Neuron (in vitro differentiated cells): Measurements from ENCODE around the gene PHF13.
"Not testable (repeated sequence)": the region's sequence is repeated elsewhere in the genome, so short reads cannot be mapped to it uniquely, and the experiment has no call there.

ENCODE experiments used
- H2AFZ ChIP-seq: one replicate; pipeline ENCODE4 v1.6.1; 2013; ENCODE audit warnings: low read depth, mild to moderate bottlenecking, inconsistent platforms, low read length, moderate library complexity
- H3K27me3 ChIP-seq: one replicate; pipeline ENCODE4 v1.6.1; 2013; ENCODE audit warnings: low read length; ENCODE audit not compliant: insufficient read depth
- H3K36me3 ChIP-seq: one replicate; pipeline ENCODE4 v1.6.1; 2013; ENCODE audit warnings: low read length; ENCODE audit not compliant: insufficient read depth
- H3K4me1 ChIP-seq: one replicate; pipeline ENCODE4 v1.6.1; 2013; ENCODE audit warnings: low read length; ENCODE audit not compliant: insufficient read depth
- H3K4me3 ChIP-seq: 2 replicates; pipeline ENCODE4 v1.5.1; 2013; ENCODE audit warnings: mild to moderate bottlenecking, low read length, moderate library complexity
- H3K9me3 ChIP-seq: one replicate; pipeline ENCODE4 v1.6.1; 2013; ENCODE audit warnings: low read length

PHF13 gene

DNA sequence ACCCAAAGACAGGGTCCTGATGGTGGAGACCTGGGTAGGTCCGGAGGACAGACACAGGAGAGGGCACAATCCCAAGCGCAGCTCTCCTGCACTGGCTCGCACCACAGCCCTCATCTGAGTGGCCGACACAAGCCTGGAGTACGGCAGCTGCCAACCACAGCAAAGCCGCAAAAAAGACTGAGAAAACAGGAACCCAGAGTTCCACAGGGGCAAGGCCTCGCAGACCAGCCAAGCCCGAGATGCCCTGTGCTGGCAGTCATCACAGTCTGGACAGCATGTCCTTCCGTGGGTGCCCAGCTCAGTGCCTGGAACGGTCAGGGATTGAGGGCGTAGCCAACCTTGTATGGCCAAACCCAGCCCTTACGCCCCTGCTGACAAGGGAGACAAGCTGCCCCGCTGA is 22.3 kb upstream of the PHF13 start:
- Histone ChIP-seq H3K4me1 (no peaks in the 10 kb centered on the region), H3K27me3 (no peaks in the 10 kb centered on the region), H3K9me3 (no peaks in the 10 kb centered on the region), H3K4me3 (no peak overlapping the region), H2AFZ (no peak overlapping the region), H3K36me3 (peaks cover 52% of the 10 kb centered on the region)

DNA sequence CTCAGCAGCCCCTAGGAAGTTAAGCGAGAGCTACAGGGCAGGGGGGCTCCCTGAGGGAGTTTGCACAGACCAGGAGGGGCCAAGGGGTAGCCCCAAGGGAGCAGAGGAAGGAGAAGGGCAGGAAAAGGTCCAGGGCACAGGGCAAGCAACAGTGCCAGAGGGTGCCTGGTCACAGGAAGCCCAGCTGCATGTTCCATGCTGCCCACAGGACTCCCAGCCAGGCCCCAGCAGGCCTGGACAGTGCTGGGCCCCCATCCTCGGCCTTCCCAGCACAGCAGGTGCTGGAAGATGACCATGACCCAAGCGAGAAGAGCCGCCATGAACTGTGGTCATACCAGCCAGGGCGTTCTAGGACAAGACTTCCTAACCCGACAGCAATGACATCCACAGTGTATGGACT is 21.9 kb upstream of the PHF13 start:
- no peaks in the 10 kb centered on the region for H3K9me3 ChIP-seq
- H3K27me3 ChIP-seq, result no peaks in the 10 kb centered on the region
- H3K4me3 ChIP-seq, result no peak overlapping the region
- H3K4me1 ChIP-seq, result no peaks in the 10 kb centered on the region
- H3K36me3 ChIP-seq, result peaks cover 53% of the 10 kb centered on the region
- H2AFZ ChIP-seq, result no peak overlapping the region

DNA sequence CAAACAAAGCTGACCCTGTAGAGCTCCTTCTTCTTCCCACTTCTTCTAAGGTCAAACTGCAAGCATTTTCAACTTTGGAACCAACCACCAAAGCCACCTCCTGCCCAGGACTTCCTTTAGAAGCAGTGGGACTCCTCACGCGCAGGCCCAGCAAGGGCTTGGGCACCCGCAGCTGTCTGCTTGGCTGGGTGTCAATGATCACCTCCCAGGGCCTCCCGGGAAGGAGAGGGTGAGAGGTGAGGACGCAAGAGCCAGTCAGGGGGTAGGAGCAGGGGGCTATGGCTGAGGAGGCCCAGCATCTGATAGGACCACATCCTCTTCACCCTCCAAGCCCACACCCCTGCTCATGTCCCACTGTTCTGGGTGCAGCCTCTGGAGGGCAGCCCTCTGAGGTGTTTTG is 21.1 kb upstream of the PHF13 start:
- Histone ChIP-seq H3K27me3 (no peaks in the 10 kb centered on the region), H3K36me3 (peaks cover 61% of the 10 kb centered on the region)

DNA sequence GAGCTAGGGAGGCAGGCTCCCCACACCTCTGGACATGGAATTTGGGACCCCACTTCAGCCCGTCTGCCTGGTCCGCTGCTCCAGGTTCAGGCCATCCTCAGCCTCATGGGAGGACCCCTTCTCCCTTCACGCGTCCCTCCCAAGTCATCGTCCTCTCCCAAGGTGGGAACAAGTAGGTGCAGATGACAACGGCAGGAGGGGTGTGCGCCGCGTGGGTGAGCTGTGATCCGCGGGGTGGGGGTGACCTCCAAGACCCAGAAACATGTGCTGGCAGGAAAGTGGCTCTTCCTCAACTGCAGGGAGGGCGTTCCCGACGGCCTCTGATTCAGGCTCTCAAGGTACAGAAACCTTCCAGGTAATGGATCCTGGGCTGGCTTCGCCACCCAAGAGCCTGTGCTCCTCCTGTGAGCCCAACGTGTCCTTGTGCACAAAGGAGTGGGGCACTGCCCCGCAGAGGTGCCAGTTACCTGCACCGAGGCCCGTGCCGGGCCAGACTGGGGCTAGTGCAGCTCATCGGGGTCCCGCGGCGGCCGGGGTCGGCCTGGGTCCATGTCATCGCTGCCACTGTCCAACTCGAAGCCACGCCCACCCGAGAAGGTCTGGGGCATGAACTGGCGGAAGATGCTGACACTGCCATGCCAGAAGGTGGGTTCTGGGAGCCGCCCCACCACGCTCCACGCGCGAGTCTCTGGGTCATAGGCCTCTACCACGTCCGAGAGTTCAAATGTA is 20.5 kb upstream of the PHF13 start:
- H2AFZ ChIP-seq, result no peak overlapping the region
- no peaks in the 10 kb centered on the region for H3K27me3 ChIP-seq
- no peak overlapping the region for H3K4me3 ChIP-seq
- H3K4me1 ChIP-seq, result no peaks in the 10 kb centered on the region
- H3K36me3 ChIP-seq, result peaks cover 64% of the 10 kb centered on the region
- no peaks in the 10 kb centered on the region for H3K9me3 ChIP-seq

More for the DNA sequence above, 21.1 kb upstream of the PHF13 start:
- Histone ChIP-seq H3K4me1 (no peaks in the 10 kb centered on the region), H3K4me3 (no peak overlapping the region), H2AFZ (no peak overlapping the region), H3K9me3 (no peaks in the 10 kb centered on the region)

DNA sequence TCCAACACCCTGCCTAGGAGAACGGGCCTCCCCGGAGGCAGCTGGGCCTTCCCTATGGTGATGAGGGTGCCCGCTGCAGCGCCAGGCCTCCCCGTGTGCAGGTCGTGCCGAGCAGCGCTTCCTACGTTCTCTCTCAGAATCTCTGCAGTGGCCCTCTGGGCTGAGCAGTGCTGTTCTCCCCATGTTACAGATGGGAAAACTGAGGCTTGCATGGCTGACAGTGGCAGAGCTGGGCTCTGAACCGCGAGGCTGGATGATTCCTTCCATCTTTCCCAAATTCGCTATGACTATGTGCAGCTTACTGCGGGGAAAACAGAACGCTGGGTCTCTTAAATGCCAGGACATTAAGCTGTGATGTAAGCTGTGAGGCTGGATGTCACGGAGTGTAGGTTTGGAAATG is 19.7 kb upstream of the PHF13 start:
- peaks cover 57% of the 10 kb centered on the region for H3K36me3 ChIP-seq
- H3K27me3 ChIP-seq, result no peaks in the 10 kb centered on the region
- H3K9me3 ChIP-seq, result no peaks in the 10 kb centered on the region
- H2AFZ ChIP-seq, result no peak overlapping the region
- H3K4me1 ChIP-seq, result no peaks in the 10 kb centered on the region
- no peak overlapping the region for H3K4me3 ChIP-seq

DNA sequence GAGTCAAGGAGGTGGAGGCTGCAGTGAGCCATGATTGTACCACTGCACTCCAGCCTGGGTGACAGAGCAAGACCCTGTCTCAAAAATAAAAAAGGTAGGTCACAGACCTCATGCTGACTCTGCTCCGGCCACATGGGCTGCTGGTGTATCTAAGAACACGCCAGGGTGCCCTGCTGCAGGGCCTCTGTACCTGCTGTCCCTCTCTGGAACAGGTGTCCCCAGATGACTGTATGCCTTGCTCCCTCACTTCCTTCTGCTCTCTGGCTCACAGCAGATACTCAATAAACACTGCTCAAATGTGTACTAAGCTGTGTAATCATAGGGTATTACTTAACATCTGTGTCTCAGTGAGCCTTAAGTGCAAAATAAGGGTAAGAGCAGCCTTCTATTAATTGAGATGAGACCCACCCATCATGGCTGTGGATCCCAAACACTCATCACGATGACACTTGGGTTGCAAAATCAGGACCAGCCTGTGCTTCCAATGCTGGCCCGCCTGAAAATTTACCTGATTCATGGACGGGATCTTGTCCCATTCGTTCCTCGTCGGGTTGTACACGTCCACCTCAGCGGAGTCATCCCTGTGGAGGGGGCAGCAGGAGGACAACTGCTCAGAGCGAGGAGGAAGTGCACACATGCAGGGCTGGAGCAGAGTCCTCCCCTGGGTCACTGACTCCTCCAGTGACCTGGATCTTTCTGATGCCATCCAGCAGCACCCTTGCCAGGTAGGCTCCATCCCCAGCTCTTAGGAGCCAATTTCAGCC is 18.4 kb upstream of the PHF13 start:
- Histone ChIP-seq H3K4me1 (peaks cover 4% of the 10 kb centered on the region), H3K27me3 (no peaks in the 10 kb centered on the region), H3K36me3 (peaks cover 50% of the 10 kb centered on the region), H3K9me3 (no peaks in the 10 kb centered on the region), H3K4me3 (no peak overlapping the region), H2AFZ (no peak overlapping the region)

DNA sequence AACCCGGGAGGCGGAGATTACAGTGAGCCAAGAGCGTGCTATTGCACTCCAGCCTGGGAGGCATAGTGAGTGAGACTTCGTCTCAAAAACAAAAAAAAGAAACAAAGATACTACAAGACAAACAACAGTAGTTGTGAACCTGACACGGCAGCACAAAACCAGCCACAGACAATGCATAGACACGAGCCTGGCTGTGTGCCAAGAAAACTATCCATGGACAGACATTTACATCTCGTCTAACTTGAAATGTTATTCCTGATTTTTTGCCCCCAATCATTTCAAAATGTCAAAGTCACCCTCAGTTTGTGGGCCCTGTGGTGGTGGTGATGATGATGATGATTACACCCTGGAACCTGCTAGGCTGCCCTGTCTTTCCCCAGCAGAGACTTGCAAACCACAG is 17.2 kb upstream of the PHF13 start:
- Histone ChIP-seq H3K27me3 (no peaks in the 10 kb centered on the region), H3K4me1 (peaks cover 16% of the 10 kb centered on the region), H3K4me3 (no peak overlapping the region), H2AFZ (no peak overlapping the region), H3K36me3 (peaks cover 50% of the 10 kb centered on the region), H3K9me3 (no peaks in the 10 kb centered on the region)

DNA sequence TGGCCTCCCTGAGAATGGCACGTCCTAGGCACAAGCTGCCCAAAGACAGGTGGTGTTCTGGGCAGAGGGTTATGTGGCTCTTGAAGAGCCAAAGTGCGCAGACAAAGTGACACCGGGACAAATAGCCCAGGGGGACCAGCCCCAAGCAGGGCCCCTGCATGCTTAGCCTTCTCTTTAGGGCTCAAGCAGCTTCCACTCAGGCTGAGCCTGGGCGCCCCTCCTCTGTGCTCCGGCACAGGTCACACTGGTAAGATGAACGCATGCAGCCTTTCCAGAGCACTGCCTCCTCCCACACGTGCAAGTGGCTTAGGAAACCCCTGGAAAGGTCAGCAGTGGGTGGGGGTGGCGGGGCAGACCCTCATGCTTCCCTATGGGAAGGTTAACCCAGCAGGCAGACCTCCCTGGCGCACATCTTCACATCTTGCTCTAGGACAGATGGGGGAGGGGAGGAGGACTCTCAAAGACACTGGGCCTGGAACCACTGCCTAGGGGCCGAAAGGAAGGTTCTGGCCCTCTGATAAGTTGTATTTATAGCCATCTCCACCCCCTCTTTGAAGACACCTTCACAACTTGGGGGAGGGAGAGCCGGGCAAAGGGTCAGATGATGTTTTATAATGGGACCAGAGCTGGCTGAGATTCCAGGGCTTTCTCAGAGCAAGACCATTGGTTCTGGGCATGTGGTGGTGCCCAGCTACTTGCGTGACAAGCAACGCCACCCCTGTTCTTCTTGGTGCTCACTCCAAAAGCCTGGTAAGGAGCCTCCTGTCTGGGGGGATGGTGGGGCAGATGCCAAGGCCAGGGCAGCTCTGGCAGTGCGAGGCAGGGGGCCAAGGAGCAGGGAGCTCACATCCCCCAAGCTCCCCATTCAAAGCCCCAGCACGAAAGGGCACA is 16.4 kb upstream of the PHF13 start:
- peaks cover 50% of the 10 kb centered on the region for H3K36me3 ChIP-seq
- H3K27me3 ChIP-seq, result no peaks in the 10 kb centered on the region
- H3K4me1 ChIP-seq, result peaks cover 23% of the 10 kb centered on the region
- no peak overlapping the region for H2AFZ ChIP-seq
- no peaks in the 10 kb centered on the region for H3K9me3 ChIP-seq
- H3K4me3 ChIP-seq, result no peak overlapping the region

DNA sequence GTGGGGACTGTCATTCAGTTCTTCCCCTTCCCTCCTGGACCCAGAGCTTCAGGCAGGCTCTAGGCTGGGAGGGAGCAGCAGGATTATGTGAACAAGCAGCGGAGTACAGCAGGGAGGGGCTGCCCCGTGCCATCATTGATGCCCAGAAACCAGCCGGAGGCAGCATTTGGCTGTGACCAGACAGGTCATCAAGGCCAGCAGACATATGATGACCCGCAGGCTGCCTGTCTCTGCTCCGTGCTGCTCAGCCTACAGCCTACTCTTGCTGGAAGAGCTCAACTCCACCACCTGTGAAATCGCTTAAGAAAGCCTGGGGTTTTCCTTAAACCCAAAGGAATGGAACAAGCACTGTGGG is 15.8 kb upstream of the PHF13 start:
- Histone ChIP-seq H3K27me3 (no peaks in the 10 kb centered on the region), H3K9me3 (no peaks in the 10 kb centered on the region), H3K4me1 (peaks cover 23% of the 10 kb centered on the region), H3K4me3 (no peak overlapping the region), H3K36me3 (peaks cover 45% of the 10 kb centered on the region), H2AFZ (no peak overlapping the region)

DNA sequence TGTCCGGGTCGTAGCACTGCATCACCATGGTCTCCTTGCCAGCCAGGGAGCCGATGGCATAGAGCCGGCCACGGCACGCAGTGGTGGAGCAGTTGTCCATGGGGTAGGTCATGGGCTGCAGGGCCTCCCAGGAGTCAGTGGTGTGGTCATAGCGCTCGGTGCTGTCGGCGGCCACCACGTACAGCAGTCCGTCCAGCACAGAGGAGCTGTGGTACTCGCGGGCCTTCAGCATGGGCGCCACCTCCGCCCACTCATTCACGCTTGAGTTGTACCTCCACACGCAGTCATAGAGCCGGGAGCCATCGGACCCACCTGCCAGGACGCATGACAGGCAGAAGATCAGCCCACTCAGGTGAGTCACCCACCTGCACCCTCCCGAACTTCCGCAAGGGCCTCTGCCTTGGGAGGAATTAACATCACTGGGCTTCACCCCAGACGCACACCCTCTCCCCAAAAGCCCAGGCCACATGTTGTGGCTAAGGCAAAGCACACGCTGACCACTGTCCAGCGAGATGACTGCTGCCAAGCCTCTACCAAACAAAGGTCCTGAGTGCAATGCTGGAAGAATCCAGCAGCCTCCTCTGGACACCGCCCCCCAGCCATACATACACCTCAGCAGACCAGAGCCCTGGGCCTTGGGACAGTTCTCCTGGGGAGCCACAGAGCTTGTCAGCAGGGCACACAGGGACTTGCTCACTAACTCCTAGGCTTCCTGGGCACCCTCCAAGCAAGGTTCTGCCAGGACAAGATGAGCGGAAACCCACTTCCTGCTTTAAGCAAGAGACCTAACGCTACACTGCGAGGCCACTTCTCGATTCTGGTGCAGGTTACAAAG is 14.2 kb upstream of the PHF13 start:
- Histone ChIP-seq H3K4me1 (peaks cover 32% of the 10 kb centered on the region), H3K36me3 (peaks cover 31% of the 10 kb centered on the region), H2AFZ (no peak overlapping the region), H3K27me3 (no peaks in the 10 kb centered on the region), H3K4me3 (no peak overlapping the region), H3K9me3 (no peaks in the 10 kb centered on the region)

DNA sequence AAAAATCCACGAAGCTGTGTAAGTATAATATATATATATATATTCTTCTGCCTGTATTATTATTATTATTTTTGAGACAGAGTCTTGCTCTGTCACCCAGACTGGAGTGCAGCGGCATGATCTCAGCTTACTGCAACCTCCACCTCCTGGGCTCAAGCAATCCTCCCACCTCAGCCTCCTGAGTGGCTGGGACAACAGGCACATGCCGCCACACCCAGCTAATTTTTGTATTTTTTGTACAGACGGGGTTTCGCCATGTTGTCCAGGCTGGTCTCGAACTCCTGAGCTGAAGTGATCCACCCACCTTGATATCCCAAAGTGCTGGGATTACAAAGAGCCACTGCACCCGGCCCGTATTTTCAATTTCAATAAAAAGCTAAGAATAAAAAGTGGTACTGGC is 13.5 kb upstream of the PHF13 start:
- H3K36me3 ChIP-seq, result peaks cover 31% of the 10 kb centered on the region
- H3K27me3 ChIP-seq, H2AFZ ChIP-seq, H3K9me3 ChIP-seq: not testable (repeated sequence)
- H3K4me3 ChIP-seq, result peak overlapping the region; percentile 80
- peaks cover 34% of the 10 kb centered on the region for H3K4me1 ChIP-seq

DNA sequence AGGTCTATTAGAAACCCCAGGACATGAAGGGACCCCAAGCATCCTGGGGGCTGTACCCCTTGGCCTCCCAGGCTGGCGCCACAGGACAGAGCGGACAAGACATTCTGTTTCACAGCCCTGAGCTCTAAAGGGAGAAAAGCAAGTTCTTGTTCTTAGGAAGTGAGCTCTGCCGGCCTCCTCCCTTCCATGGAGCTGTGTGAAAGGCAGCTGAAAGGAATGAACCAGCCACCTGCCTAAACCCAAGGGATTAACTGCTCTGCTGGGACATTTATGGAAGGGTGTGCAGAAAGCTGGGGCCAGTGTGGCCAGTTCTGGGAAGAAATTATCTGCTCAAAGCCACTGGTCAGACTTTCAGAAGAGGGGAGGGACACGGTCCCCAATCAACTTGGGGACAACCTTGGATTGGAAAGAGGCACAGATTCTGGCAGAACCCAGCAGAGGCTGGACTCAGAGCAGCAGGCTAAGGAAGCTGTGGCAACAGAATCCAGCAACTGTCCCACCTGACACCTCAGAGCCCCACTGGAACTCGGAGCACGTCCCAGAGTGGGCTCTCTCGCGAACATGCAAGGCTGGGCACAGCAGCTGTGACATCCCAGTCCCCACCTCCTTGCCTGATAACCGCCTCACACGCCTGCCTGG is 13.0 kb upstream of the PHF13 start:
- Histone ChIP-seq H2AFZ (no peak overlapping the region), H3K4me3 (peak overlapping the region; percentile 80), H3K9me3 (no peaks in the 10 kb centered on the region), H3K27me3 (no peaks in the 10 kb centered on the region), H3K36me3 (peaks cover 25% of the 10 kb centered on the region), H3K4me1 (peaks cover 36% of the 10 kb centered on the region)
